HepG2 (cell line): ENCODE results near the gene TRAPPC5. TPM values are rescaled to one million over a fixed set of nuclear protein-coding genes. Genes with fewer than 3 reads are reported as not detected.

ENCODE experiments used
- ATAC-seq: fragments of 200-7000 bp; cut with Tn5 transposase; 3 replicates; pipeline ENCODE4 v1.9.1; 2020; ENCODE audit warnings: mild to moderate bottlenecking, moderate library complexity
- BruUV-seq: library from RNA; stranded (reverse); fragments of 400-500 nt; replicated peaks from 2 replicates; lab custom pipeline; 2021; lab: Mats Ljungman, UMichigan
- CTCF ChIA-PET: fragments of 300-600 bp; formaldehyde crosslinking; extraction: SDS; loops from one replicate; lab custom pipeline; 2021; ENCODE audit warnings: low total read pairs, inconsistent platforms, low intra/inter-chr PET ratio; lab: Yijun Ruan, JAX
- POLR2A ChIA-PET: fragments of 350-600 bp; sonication (Branson Sonifier 250); formaldehyde crosslinking; loops from one replicate; lab custom pipeline; 2020; ENCODE audit warnings: antibody characterized with exemption, inconsistent platforms; lab: Yijun Ruan, JAX
- DNase-seq: peaks from one replicate; pipeline ENCODE4 v3.0.0-alpha.2; 2015; ENCODE audit warnings: low spot score
- FAIRE-seq: peaks from 3 replicates; lab custom pipeline; 2011; peaks lifted over from hg19 to GRCh38; lab: Jason Lieb, UNC
- H2AFZ ChIP-seq: one replicate; pipeline ENCODE4 v1.6.1; 2011; ENCODE audit warnings: low read length, inconsistent platforms
- H3K27ac ChIP-seq: fragments of 300-600 bp; 3 replicates; pipeline ENCODE4 v1.8.0; 2011; ENCODE audit warnings: mixed run types, mild to moderate bottlenecking, mixed read lengths, low read length, inconsistent platforms; ENCODE audit not compliant: insufficient read depth; ENCODE audit errors: extremely low read length
- H3K27me3 ChIP-seq, 2 experiments: fragments of 200-600 bp in 1 of 2; 2 replicates in 1 of 2; 3 replicates in 1 of 2; pipeline versions ENCODE4 v1.6.0 to v1.8.0; 2011; ENCODE audit warnings: low read length in 2 of 2, mild to moderate bottlenecking in 2 of 2, moderate library complexity in 2 of 2, inconsistent platforms in 1 of 2; ENCODE audit not compliant: insufficient read depth in 2 of 2, control insufficient read depth in 1 of 2
- H3K36me3 ChIP-seq, 2 experiments: fragments of 200-600 bp in 1 of 2; replicated peaks in 1 of 2; 2 replicates in 1 of 2; 3 replicates in 1 of 2; pipeline versions ENCODE4 v1.5.1 to v1.8.0; 2011; ENCODE audit warnings: low read length in 2 of 2, inconsistent platforms in 1 of 2; ENCODE audit not compliant: insufficient read depth in 2 of 2, control insufficient read depth in 1 of 2
- H3K4me1 ChIP-seq: 2 replicates; pipeline ENCODE4 v1.5.1; 2012; ENCODE audit warnings: low read length, inconsistent platforms; ENCODE audit not compliant: insufficient read depth
- H3K4me2 ChIP-seq: 2 replicates; pipeline ENCODE4 v1.6.0; 2011; ENCODE audit warnings: low read depth, low read length, inconsistent platforms
- H3K4me3 ChIP-seq, 3 experiments: fragments of 200-600 bp in 1 of 3; sonication (generic), shearing (Covaris generic) in 1 of 3; replicated peaks in 1 of 3; 2 replicates each; pipeline ENCODE4 v1.5.1; 2011 to 2016; ENCODE audit warnings: low read length in 3 of 3, inconsistent platforms in 2 of 3, low read depth in 2 of 3, mild to moderate bottlenecking in 2 of 3, control low read depth in 1 of 3, mixed read lengths in 1 of 3; ENCODE audit not compliant: insufficient read depth in 1 of 3
- H3K79me2 ChIP-seq: one replicate; pipeline ENCODE4 v1.6.1; 2011; ENCODE audit warnings: low read length, inconsistent platforms; ENCODE audit not compliant: insufficient read depth
- H3K9ac ChIP-seq: 2 replicates; pipeline ENCODE4 v1.6.0; 2011; ENCODE audit warnings: mild to moderate bottlenecking, low read depth, low read length, inconsistent platforms; ENCODE audit not compliant: insufficient read depth
- H3K9me3 ChIP-seq: 2 replicates; pipeline ENCODE4 v1.5.1; 2012; ENCODE audit warnings: mild to moderate bottlenecking, low read length
- H4K20me1 ChIP-seq: 2 replicates; pipeline ENCODE4 v1.6.0; 2011; ENCODE audit warnings: inconsistent platforms, mild to moderate bottlenecking, low read length, moderate library complexity; ENCODE audit not compliant: insufficient read depth
- KMT2A ChIP-seq: sonication (generic); formaldehyde crosslinking; IDR thresholded peaks from 2 replicates; pipeline ENCODE4 v1.4.0; 2020; ENCODE audit warnings: missing genetic modification reagents
- MAX ChIP-seq: IDR thresholded peaks from 2 replicates; pipeline ENCODE4 v1.6.1; 2012; ENCODE audit warnings: inconsistent platforms
- SIN3B ChIP-seq: fragments of 150-350 bp; IDR thresholded peaks from 2 replicates; pipeline ENCODE4 v1.6.1; 2014; ENCODE audit warnings: low read length
- ZBTB14 ChIP-seq: sonication (generic); formaldehyde crosslinking; IDR thresholded peaks from 2 replicates; pipeline ENCODE4 v1.4.0; 2020; ENCODE audit warnings: missing genetic modification reagents
- ZFP36 ChIP-seq: fragments of 150-350 bp; IDR thresholded peaks from 2 replicates; pipeline ENCODE4 v1.6.1; 2018; ENCODE audit warnings: borderline replicate concordance, low read length, low read depth; ENCODE audit not compliant: partially characterized antibody
- ZNF282 ChIP-seq: fragments of 450-650 bp; IDR thresholded peaks from 2 replicates; pipeline ENCODE4 v1.6.1; 2018; ENCODE audit not compliant: partially characterized antibody
- ZNF383 ChIP-seq: sonication (generic); formaldehyde crosslinking; IDR thresholded peaks from 2 replicates; pipeline ENCODE4 v1.4.0; 2020; ENCODE audit warnings: missing genetic modification reagents, mild to moderate bottlenecking, borderline replicate concordance
- ZNF687 ChIP-seq: sonication (generic); formaldehyde crosslinking; IDR thresholded peaks from 2 replicates; pipeline ENCODE4 v1.5.1; 2020; ENCODE audit warnings: mild to moderate bottlenecking, missing genetic modification reagents, moderate library complexity
- WGBS: methylation state at CpG from one replicate; pipeline ENCODE4 v1.1.6; 2017; ENCODE audit warnings: low lambda C conversion rate; 5-methylcytosine and 5-hydroxymethylcytosine counted together
- in situ Hi-C: cut with HindIII; loops from 2 replicates; pipeline ENCODE4 v1.10.0; 2017; ENCODE audit warnings: low pct_unique_long_range_greater_than_20kb; ENCODE audit not compliant: extremely low pct_ligation_motif_present
- intact Hi-C: fragments of 100-400 bp; cut with micrococcal nuclease; formaldehyde crosslinking; loops from one replicate; pipeline ENCODE4 v1.10.0; 2022; ENCODE audit not compliant: unreplicated experiment
- polyA plus RNA-seq, 8 experiments: library from polyadenylated mRNA; depleted of rRNA in 3 of 8; stranded (reverse) in 7 of 8; unstranded in 1 of 8; fragments of >200 nt; fragmentation: Illumina TruSeq in 4 of 8; extraction: Trizol in 4 of 8; gene quantifications; 2 replicates each; pipeline versions ENCODE4 v1.2.1 to v1.2.3, GENCODE V29; 2011 to 2016; ENCODE audit warnings: low read depth in 4 of 8, missing spikeins in 1 of 8, mixed read lengths in 1 of 8; ENCODE audit not compliant: insufficient read depth in 1 of 8
- total RNA-seq, 5 experiments: library from RNA; depleted of rRNA; stranded (reverse); fragments of >200 nt; fragmentation: Illumina TruSeq; extraction: Trizol; gene quantifications; 2 replicates each; pipeline ENCODE4 v1.2.3, GENCODE V29; 2016; ENCODE audit warnings: low read depth in 1 of 5

TRAPPC5 gene
- total and polyA plus RNA-seq, 2 of the 13 experiments (the other 11 are each of a cell fraction or from before 2014, with no cell fraction given), result 38.5 to 78.7 TPM

GRCh38 chr19:7669641-7670040 is 11.0 kb upstream of the TRAPPC5 start:
- Histone ChIP-seq H3K27ac (no peak overlapping the region), H3K9me3 (no peaks in the 10 kb centered on the region), H3K9ac (no peak overlapping the region), H3K4me2 (no peak overlapping the region), H3K4me3 (no peak overlapping the region), H3K79me2 (no peaks in the 10 kb centered on the region), H4K20me1 (no peaks in the 10 kb centered on the region), H3K27me3 (peaks cover 0 to 25% of the 10 kb centered on the region in 2 experiments; a peak in 1 of 5 replicates), H3K4me1 (no peaks in the 10 kb centered on the region), H3K36me3 (no peaks in the 10 kb centered on the region), H2AFZ (no peak overlapping the region)
- no TSS peak for BruUV-seq
- in situ Hi-C loops, result no loop called here
- no peak for ATAC-seq
- DNase-seq, result no peak
- intact Hi-C loops, result no loop called here
- no peak for FAIRE-seq
- no peak for TF ChIP-seq ZFP36
- TF ChIP-seq SIN3B, result no peak
- no peak for TF ChIP-seq ZNF383
- 30% methylated on average over 8 of the region's 9 CpGs for WGBS
- ChIA-PET CTCF (no interaction called here), POLR2A (no interaction called here)

- ChIA-PET CTCF (no interaction called here), POLR2A (no interaction called here)
- TF ChIP-seq MAX (0 out of 2 replicates have a peak, but pooled peaks have one; percentile 23), ZBTB14 (CRISPR knock-in tag) (peak; percentile 67), KMT2A (CRISPR knock-in tag) (no peak), ZNF687 (peak; percentile 38), ZNF282 (no peak)
- in situ Hi-C loops, result no loop called here
- Histone ChIP-seq H3K4me1 (no peaks in the 10 kb centered on the region), H3K79me2 (no peaks in the 10 kb centered on the region), H3K27ac (no peak overlapping the region), H3K27me3 (peaks cover 0 to 25% of the 10 kb centered on the region in 2 experiments; a peak in 1 of 5 replicates), H3K4me2 (peak overlapping the region; percentile 57), H3K9ac (no peak overlapping the region), H3K9me3 (no peaks in the 10 kb centered on the region), H3K4me3 (peak overlapping the region in 1 of 3 experiments; percentile 23; a peak in 1 of 6 replicates), H4K20me1 (no peaks in the 10 kb centered on the region), H3K36me3 (no peaks in the 10 kb centered on the region), H2AFZ (no peak overlapping the region)
- DNase-seq (no peak), FAIRE-seq (no peak), ATAC-seq (peak; percentile 18; the same call in 2 of the 3 replicates)
- no TSS peak for BruUV-seq
- 50% methylated on average over 4 of the region's 43 CpGs for WGBS
- intact Hi-C loops, result no loop called here
Measured at GRCh38 chr19:7670150-7670783, 10.4 kb upstream of the TRAPPC5 start.
